Endodermal cell (in vitro differentiated cells): ENCODE data around the gene SLX4. TPM values are rescaled to one million over a fixed set of nuclear protein-coding genes. Genes with fewer than 3 reads are reported as not detected.

Experiments
- DNase-seq: peaks from one replicate; pipeline ENCODE4 v3.0.0-alpha.2; 2017
- H3K27ac ChIP-seq: 2 replicates; pipeline ENCODE4 v1.5.1; 2013; ENCODE audit warnings: mild to moderate bottlenecking, low read depth, low read length, moderate library complexity
- H3K27me3 ChIP-seq: 2 replicates; pipeline ENCODE4 v1.6.1; 2013; ENCODE audit warnings: mild to moderate bottlenecking, low read length, moderate library complexity; ENCODE audit not compliant: insufficient read depth, control insufficient read depth, poor library complexity, severe bottlenecking
- H3K36me3 ChIP-seq: 2 replicates; pipeline ENCODE4 v1.7.0; 2013; ENCODE audit warnings: mild to moderate bottlenecking, low read length, moderate library complexity; ENCODE audit not compliant: control insufficient read depth, insufficient read depth
- H3K4me1 ChIP-seq: one replicate; pipeline ENCODE4 v1.7.0; 2013; ENCODE audit warnings: low read length; ENCODE audit not compliant: control insufficient read depth, insufficient read depth
- H3K4me3 ChIP-seq: 2 replicates; pipeline ENCODE4 v1.5.1; 2013; ENCODE audit warnings: mild to moderate bottlenecking, low read length, moderate library complexity
- H3K9ac ChIP-seq: 2 replicates; pipeline ENCODE4 v1.6.1; 2013; ENCODE audit warnings: mild to moderate bottlenecking, low read length, moderate library complexity; ENCODE audit not compliant: poor library complexity, severe bottlenecking; ENCODE audit errors: extremely low read depth
- H3K9me3 ChIP-seq: 2 replicates; pipeline ENCODE4 v1.6.1; 2013; ENCODE audit warnings: mild to moderate bottlenecking, low read length, moderate library complexity; ENCODE audit not compliant: control insufficient read depth
- H3K27ac Mint-ChIP-seq: 2 replicates; pipeline ENCODE4 v1.8.0; 2020; ENCODE audit warnings: mixed read lengths
- H3K27me3 Mint-ChIP-seq: 2 replicates; pipeline ENCODE4 v1.8.0; 2021; ENCODE audit warnings: mild to moderate bottlenecking, mixed read lengths; ENCODE audit not compliant: insufficient read depth
- H3K36me3 Mint-ChIP-seq: 2 replicates; pipeline ENCODE4 v1.8.0; 2020; ENCODE audit warnings: low read depth, mixed read lengths
- H3K4me1 Mint-ChIP-seq: 2 replicates; pipeline ENCODE4 v1.8.0; 2020; ENCODE audit warnings: mixed read lengths
- H3K4me3 Mint-ChIP-seq: 2 replicates; pipeline ENCODE4 v1.8.0; 2020; ENCODE audit warnings: mild to moderate bottlenecking, moderate library complexity, mixed read lengths
- H3K9me3 Mint-ChIP-seq: 2 replicates; pipeline ENCODE4 v1.8.0; 2020; ENCODE audit warnings: mild to moderate bottlenecking, mixed read lengths
- CTCF ChIP-seq: fragments of 200-600 bp; sonication (generic); conservative IDR thresholded peaks from 2 replicates; pipeline ENCODE4 v1.5.0; 2021; ENCODE audit warnings: antibody characterized with exemption, mild to moderate bottlenecking
- WGBS, 2 experiments: methylation state at CpG; one replicate each; pipeline versions ENCODE4 v1.1.5 to v1.1.7; 2013; ENCODE audit warnings: missing lambda C conversion rate in 2 of 2, mixed read lengths in 1 of 2; ENCODE audit not compliant: insufficient coverage in 1 of 2, insufficient read length in 1 of 2; 5-methylcytosine and 5-hydroxymethylcytosine counted together
- total RNA-seq, 2 donors: library from RNA; stranded (reverse); fragmentation: NEBNext Ultra II Directional in 1 of 2; extraction: Animal tissue kit (Norgen Biotek cat#: 25700) in 1 of 2; gene quantifications; 2 replicates in 1 of 2; 3 replicates in 1 of 2; pipeline ENCODE4 v1.2.1, GENCODE V29; 2021

The SLX4 gene
- total RNA-seq, 2 donors from 2014 or later: 11.0 to 15.9 TPM

- Mint-ChIP-seq H3K4me1 (peaks cover 16% of the 10 kb centered on the region), H3K27ac (peak overlapping the region; percentile 95), H3K27me3 (no peaks in the 10 kb centered on the region), H3K36me3 (peaks cover 14% of the 10 kb centered on the region), H3K9me3 (no peaks in the 10 kb centered on the region), H3K4me3 (no peak overlapping the region)
- H3K9me3 ChIP-seq: no peaks in the 10 kb centered on the region
- no peak overlapping the region for H3K4me3 ChIP-seq
- H3K36me3 ChIP-seq: peaks cover 11% of the 10 kb centered on the region
- WGBS, 2 experiments: 36 to 66% methylated on average over 12 to 18 of the region's 19 CpGs
- no peaks in the 10 kb centered on the region for H3K4me1 ChIP-seq
- peak; percentile 88 for DNase-seq
- H3K27ac ChIP-seq: peak overlapping the region; percentile 97
- H3K27me3 ChIP-seq: no peaks in the 10 kb centered on the region
- TF ChIP-seq CTCF: no peak
- no peak overlapping the region for H3K9ac ChIP-seq
These were observed 34.3 kb upstream of the SLX4 start for GRCh38 chr16:3645504-3646347.

GRCh38 chr16:3645108-3645503 lies 33.7 kb upstream of the SLX4 start:
- no peak for TF ChIP-seq CTCF
- no peak overlapping the region for H3K4me3 ChIP-seq
- H3K27ac ChIP-seq: peak overlapping the region; percentile 97
- Mint-ChIP-seq H3K27me3 (no peaks in the 10 kb centered on the region), H3K9me3 (no peaks in the 10 kb centered on the region), H3K27ac (peak overlapping the region; percentile 95), H3K4me3 (no peak overlapping the region), H3K4me1 (peaks cover 19% of the 10 kb centered on the region), H3K36me3 (peaks cover 14% of the 10 kb centered on the region)
- peaks cover 12% of the 10 kb centered on the region for H3K36me3 ChIP-seq
- no peaks in the 10 kb centered on the region for H3K9me3 ChIP-seq
- WGBS, 2 experiments: 63 to 77% methylated on average over 4 to 6 of the region's 6 CpGs
- no peaks in the 10 kb centered on the region for H3K27me3 ChIP-seq
- H3K4me1 ChIP-seq: no peaks in the 10 kb centered on the region
- no peak for DNase-seq
- H3K9ac ChIP-seq: no peak overlapping the region

- no peak overlapping the region for H3K9ac ChIP-seq
- Mint-ChIP-seq H3K4me1 (peaks cover 21% of the 10 kb centered on the region), H3K27ac (peak overlapping the region; percentile 30), H3K36me3 (peaks cover 19% of the 10 kb centered on the region), H3K27me3 (no peaks in the 10 kb centered on the region), H3K4me3 (no peak overlapping the region), H3K9me3 (peaks cover 4% of the 10 kb centered on the region)
- H3K36me3 ChIP-seq: peaks cover 12% of the 10 kb centered on the region
- H3K9me3 ChIP-seq: no peaks in the 10 kb centered on the region
- TF ChIP-seq CTCF: no peak
- no peaks in the 10 kb centered on the region for H3K27me3 ChIP-seq
- 92 to 94% methylated on average over 10 to 14 of the region's 14 CpGs for WGBS, 2 experiments
- no peaks in the 10 kb centered on the region for H3K4me1 ChIP-seq
- H3K4me3 ChIP-seq: no peak overlapping the region
- H3K27ac ChIP-seq: no peak overlapping the region
- DNase-seq: no peak
These were observed 31.8 kb upstream of the SLX4 start for GRCh38 chr16:3643095-3643730.
